Measurements from ENCODE around the gene SAMD8. TPM values are rescaled to one million over a fixed set of nuclear protein-coding genes. Genes with fewer than 3 reads are reported as not detected.
"Not testable (repeated sequence)": the region's sequence is repeated elsewhere in the genome, so short reads cannot be mapped to it uniquely, and the experiment has no call there.

The SAMD8 gene
- polyA plus RNA-seq, 1 experiment, result 14.2 TPM

DNA sequence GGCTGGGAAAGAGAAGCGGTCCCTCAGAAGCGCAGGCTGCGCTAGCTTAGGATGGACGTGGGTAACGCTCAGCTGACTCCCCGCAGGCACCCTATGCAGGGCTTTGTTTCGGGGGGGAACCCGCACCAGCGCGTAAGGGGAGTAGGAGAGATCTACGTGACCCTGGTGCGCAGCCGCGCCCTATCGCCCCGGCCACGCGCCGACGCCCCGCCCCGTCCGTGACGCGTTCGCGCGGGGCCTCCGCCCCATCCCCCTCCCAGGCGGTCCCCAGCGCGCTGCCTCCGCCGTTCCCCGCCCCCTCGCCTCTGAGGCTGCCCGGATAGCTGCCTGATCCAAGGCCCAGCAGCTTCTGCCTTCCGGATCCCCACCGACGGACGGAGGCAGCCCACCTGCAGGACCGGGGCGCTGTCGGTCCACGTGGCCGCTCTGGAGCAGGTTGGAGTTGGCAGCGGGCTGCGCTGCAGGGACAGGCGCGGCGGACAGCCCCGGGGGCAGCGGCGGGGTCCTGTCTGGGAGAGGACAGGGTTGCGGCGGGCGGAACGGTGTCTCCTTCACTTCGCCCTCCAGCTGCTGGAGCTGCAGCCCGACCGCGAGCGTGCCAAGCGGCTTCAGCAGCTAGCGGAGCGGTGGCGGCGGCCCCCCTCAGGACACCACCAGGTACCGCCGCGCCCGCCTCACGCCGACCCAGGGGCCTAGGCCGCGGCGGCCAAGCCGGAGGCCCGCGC, 99.0 kb downstream of the SAMD8 start, which contains the start of gene VDAC2:
TSS of gene VDAC2 (plus strand) at position 515 of the 725 bp plus-strand sequence. CDS start 363 bp downstream, outside the sequence.
- H3K4me3 ChIP-seq (ENCODE audit: low read depth, low read length), result peak within 1 kb of the TSS; percentile 79
- no peak for DNase-seq (ENCODE audit: low read depth)
- POLR2A ChIA-PET, result interaction anchor here (0.5 kb wide), 1 partner anchor 12 kb away, joined by 5 read pairs; no protein-coding TSS in a partner anchor
- CTCF ChIA-PET, result interaction anchor here (1.0 to 3.4 kb wide), 8 partner anchors 14 to 24 kb away, joined by 3 to 19 read pairs (median 5); partner anchors contain the start of gene COMTD1
- H3K36me3 ChIP-seq (ENCODE audit: control insufficient read depth, insufficient read depth, low read length), result peaks cover 9% of the 10 kb centered on the region
- no peaks in the 10 kb centered on the region for H3K27me3 ChIP-seq (ENCODE audit: control insufficient read depth, insufficient read depth, low read length)
- TF ChIP-seq, protein P1, sequence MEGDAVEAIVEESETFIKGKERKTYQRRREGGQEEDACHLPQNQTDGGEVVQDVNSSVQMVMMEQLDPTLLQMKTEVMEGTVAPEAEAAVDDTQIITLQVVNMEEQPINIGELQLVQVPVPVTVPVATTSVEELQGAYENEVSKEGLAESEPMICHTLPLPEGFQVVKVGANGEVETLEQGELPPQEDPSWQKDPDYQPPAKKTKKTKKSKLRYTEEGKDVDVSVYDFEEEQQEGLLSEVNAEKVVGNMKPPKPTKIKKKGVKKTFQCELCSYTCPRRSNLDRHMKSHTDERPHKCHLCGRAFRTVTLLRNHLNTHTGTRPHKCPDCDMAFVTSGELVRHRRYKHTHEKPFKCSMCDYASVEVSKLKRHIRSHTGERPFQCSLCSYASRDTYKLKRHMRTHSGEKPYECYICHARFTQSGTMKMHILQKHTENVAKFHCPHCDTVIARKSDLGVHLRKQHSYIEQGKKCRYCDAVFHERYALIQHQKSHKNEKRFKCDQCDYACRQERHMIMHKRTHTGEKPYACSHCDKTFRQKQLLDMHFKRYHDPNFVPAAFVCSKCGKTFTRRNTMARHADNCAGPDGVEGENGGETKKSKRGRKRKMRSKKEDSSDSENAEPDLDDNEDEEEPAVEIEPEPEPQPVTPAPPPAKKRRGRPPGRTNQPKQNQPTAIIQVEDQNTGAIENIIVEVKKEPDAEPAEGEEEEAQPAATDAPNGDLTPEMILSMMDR (IDR thresholded peaks at IDR 0.05; ENCODE audit: insufficient read depth, low read depth, low read length), result no peak

DNA sequence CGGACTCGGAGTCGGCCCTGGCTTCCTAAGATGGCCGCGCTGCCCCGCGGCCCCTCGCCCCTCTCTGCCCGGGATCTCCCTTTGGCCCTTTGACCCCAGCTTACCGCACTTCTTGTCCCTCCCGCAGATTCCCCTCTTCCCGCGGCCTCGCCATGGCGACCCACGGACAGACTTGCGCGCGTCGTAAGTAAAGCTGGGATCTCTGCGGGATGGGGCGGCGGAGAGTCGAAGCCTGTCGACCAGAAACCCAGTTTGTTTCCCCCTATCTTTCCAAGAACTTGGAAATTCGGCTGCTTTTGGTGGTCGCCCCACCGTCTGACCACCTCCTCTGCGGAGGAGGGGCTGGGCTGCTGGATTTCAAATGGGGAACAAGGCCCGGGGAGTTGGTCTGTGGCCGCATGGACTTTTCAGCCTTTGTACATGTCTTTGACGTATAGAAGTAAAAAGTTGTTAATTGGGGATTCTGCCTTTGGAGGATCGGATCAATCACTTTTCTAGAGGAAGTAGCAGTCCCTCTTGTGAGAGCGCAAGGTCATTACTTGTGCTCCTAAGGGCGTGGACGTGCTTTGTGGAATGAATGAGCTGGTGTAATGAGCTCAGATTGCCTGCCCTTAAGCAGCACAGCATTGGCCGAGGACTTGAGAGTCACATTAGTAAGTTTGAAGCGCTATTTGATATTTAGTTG, 99.7 kb downstream of the SAMD8 start:
- Histone ChIP-seq H3K27me3 (ENCODE audit: control insufficient read depth, insufficient read depth, low read length) (no peaks in the 10 kb centered on the region), H3K36me3 (ENCODE audit: control insufficient read depth, insufficient read depth, low read length) (peaks cover 10% of the 10 kb centered on the region), H3K4me3 (ENCODE audit: low read depth, low read length) (peak overlapping the region; percentile 79)
- ChIA-PET CTCF (interaction anchor here (1.0 to 3.4 kb wide), 6 partner anchors 14 to 24 kb away, joined by 3 to 19 read pairs (median 5); partner anchors contain the start of gene COMTD1), POLR2A (interaction anchor here (0.5 to 0.8 kb wide), 2 partner anchors 11 to 207 kb away, joined by 5 read pairs; no protein-coding TSS in a partner anchor)
- TF ChIP-seq, protein P1 (IDR thresholded peaks at IDR 0.05; ENCODE audit: insufficient read depth, low read depth, low read length), result no peak
- DNase-seq (ENCODE audit: low read depth), result no peak

DNA sequence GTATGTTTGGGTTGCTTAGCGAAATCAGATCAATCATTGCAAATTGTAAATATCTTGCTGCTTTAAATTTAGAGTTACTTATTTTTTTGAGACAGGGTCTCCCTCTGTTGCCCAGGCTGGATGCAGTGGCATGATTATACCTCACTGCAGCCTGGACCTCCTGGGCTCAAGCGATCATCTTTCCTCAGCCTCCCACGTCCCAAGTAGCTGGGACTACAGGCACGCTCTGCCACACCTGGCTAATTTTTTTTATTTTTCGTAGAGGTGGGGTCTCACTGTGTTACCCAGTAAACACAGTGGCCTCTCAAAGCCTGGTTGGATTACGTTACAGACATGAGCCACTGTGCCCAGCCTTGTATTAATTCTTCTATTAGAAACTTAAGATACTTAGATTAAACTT, 100.9 kb downstream of the SAMD8 start:
- DNase-seq (ENCODE audit: low read depth), result no peak
- H3K27me3 ChIP-seq (ENCODE audit: control insufficient read depth, insufficient read depth, low read length), result no peaks in the 10 kb centered on the region
- TF ChIP-seq, protein P1 (IDR thresholded peaks at IDR 0.05; ENCODE audit: insufficient read depth, low read depth, low read length), result no peak
- H3K4me3 ChIP-seq (ENCODE audit: low read depth, low read length), result peak overlapping the region; percentile 79
- ChIA-PET CTCF (interaction anchor here (3.4 kb wide), 1 partner anchor 22 kb away, joined by 19 read pairs; the partner anchor contains the start of gene COMTD1), POLR2A (no interaction called here)
- peaks cover 19% of the 10 kb centered on the region for H3K36me3 ChIP-seq (ENCODE audit: control insufficient read depth, insufficient read depth, low read length)

DNA sequence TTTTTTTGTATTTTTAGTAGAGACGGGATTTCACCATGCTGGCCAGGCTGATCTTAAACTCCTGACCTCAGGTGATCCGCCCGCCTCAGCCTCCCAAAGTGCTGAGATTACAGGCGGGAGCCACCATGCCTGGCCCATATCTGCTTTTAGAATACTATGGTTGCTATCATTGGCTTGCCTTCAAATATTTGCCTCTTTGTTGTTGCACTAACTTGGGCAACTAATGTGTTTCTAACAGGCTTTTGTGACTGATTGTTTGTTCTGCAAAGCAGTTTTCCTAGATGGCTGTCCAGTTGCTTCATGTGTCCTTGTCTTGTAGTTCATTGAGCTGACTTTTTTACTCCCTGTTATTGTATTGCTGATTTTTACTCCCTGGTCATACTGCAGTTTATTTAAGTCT, 108.8 kb downstream of the SAMD8 start:
- ChIA-PET POLR2A (no interaction called here), CTCF (interaction anchor here (1.1 to 2.3 kb wide), 2 partner anchors 11 to 32 kb away, joined by 4 to 9 read pairs; no protein-coding TSS in a partner anchor)
- peaks cover 25% of the 10 kb centered on the region for H3K36me3 ChIP-seq (ENCODE audit: control insufficient read depth, insufficient read depth, low read length)
- TF ChIP-seq, protein P1 (IDR thresholded peaks at IDR 0.05; ENCODE audit: insufficient read depth, low read depth, low read length), result no peak
- H3K4me3 ChIP-seq (ENCODE audit: low read depth, low read length), result no peak overlapping the region
- H3K27me3 ChIP-seq (ENCODE audit: control insufficient read depth, insufficient read depth, low read length), result no peaks in the 10 kb centered on the region
- DNase-seq (ENCODE audit: low read depth), result no peak

DNA sequence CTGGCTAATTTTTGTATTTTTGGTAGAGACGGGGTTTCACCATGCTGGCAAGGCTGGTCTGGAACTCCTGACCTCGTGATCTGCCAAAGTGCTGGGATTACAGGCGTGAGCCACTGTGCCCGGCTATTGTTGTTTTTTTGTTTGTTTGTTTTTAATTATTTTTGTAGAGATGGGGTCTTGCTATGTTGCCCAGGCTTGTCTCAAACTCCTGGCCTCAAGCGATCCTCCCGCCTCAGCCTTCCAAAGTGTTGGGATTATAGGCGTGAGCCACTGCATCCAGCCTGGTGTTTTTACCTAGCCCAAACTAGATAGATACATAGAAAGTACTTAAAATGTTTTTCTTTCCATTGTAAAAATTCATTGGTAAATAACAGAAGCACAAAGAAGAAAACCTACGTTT, 110.0 kb downstream of the SAMD8 start:
- DNase-seq (ENCODE audit: low read depth); H3K4me3 ChIP-seq (ENCODE audit: low read depth, low read length); H3K27me3 ChIP-seq (ENCODE audit: control insufficient read depth, insufficient read depth, low read length); POLR2A ChIA-PET: not testable (repeated sequence)
- peaks cover 21% of the 10 kb centered on the region for H3K36me3 ChIP-seq (ENCODE audit: control insufficient read depth, insufficient read depth, low read length)
- CTCF ChIA-PET, result interaction anchor here (2.3 kb wide), 1 partner anchor 9 kb away, joined by 9 read pairs; no protein-coding TSS in a partner anchor
